CD4-positive, alpha-beta memory T cell (primary cell): ENCODE measurements around the gene PIK3C3. TPM values are rescaled to one million over a fixed set of nuclear protein-coding genes. Genes with fewer than 3 reads are reported as not detected.
A peak's percentile ranks its signal among the peaks of the same experiment; 100 is the strongest.

Experiments used
- CTCF ChIA-PET: fragments of 350-600 bp; sonication (Branson Sonifier 250); formaldehyde crosslinking; loops from one replicate; lab custom pipeline; 2021; ENCODE audit warnings: inconsistent platforms; ENCODE audit not compliant: partially characterized antibody; lab: Charles Lee
- POLR2A ChIA-PET: fragments of 350-600 bp; sonication (Branson Sonifier 250); formaldehyde crosslinking; loops from one replicate; lab custom pipeline; 2021; ENCODE audit not compliant: partially characterized antibody; lab: Charles Lee
- DNase-seq, 5 donors: peaks; one replicate each; pipeline versions ENCODE4 v3.0.0 to v3.0.0-alpha.2; 2020 to 2022; ENCODE audit warnings: mixed read lengths in 1 of 5
- H3K27ac ChIP-seq: one replicate; pipeline ENCODE4 v1.7.0; 2013; ENCODE audit warnings: low read depth, low read length
- H3K27me3 ChIP-seq: 2 replicates; pipeline ENCODE4 v1.7.0; 2013; ENCODE audit warnings: mild to moderate bottlenecking, low read length, moderate library complexity; ENCODE audit not compliant: insufficient read depth
- H3K36me3 ChIP-seq: 2 replicates; pipeline ENCODE4 v1.7.0; 2013; ENCODE audit warnings: mild to moderate bottlenecking, low read length, moderate library complexity; ENCODE audit not compliant: insufficient read depth
- H3K4me1 ChIP-seq: 2 replicates; pipeline ENCODE4 v1.7.0; 2013; ENCODE audit warnings: mild to moderate bottlenecking, low read length, moderate library complexity; ENCODE audit not compliant: insufficient read depth
- H3K4me3 ChIP-seq, 2 donors: one replicate each; pipeline ENCODE4 v1.7.0; 2013; ENCODE audit warnings: low read length in 2 of 2, mild to moderate bottlenecking in 1 of 2
- H3K9me3 ChIP-seq, 2 donors: one replicate each; pipeline ENCODE4 v1.7.0; 2013; ENCODE audit warnings: low read length in 2 of 2, control low read depth in 1 of 2; ENCODE audit not compliant: control insufficient read depth in 1 of 2
- H3K27ac Mint-ChIP-seq, 7 donors: one replicate each; pipeline ENCODE4 v1.8.0; 2020 to 2021; ENCODE audit warnings: mixed read lengths in 7 of 7, mild to moderate bottlenecking in 6 of 7, inconsistent platforms in 3 of 7, moderate library complexity in 3 of 7
- H3K27me3 Mint-ChIP-seq, 2 donors: one replicate each; pipeline ENCODE4 v1.8.0; 2020 to 2021; ENCODE audit warnings: mixed read lengths in 2 of 2
- H3K36me3 Mint-ChIP-seq, 2 donors: one replicate each; pipeline ENCODE4 v1.8.0; 2020 to 2021; ENCODE audit warnings: mixed read lengths in 2 of 2, inconsistent platforms in 1 of 2, mild to moderate bottlenecking in 1 of 2
- H3K4me1 Mint-ChIP-seq, 4 donors: one replicate each; pipeline ENCODE4 v1.8.0; 2020 to 2021; ENCODE audit warnings: mixed read lengths in 4 of 4, mild to moderate bottlenecking in 1 of 4
- H3K4me3 Mint-ChIP-seq, 8 donors: one replicate each; pipeline ENCODE4 v1.8.0; 2020 to 2021; ENCODE audit warnings: mixed read lengths in 8 of 8, mild to moderate bottlenecking in 7 of 8, moderate library complexity in 6 of 8, inconsistent platforms in 3 of 8
- H3K9me3 Mint-ChIP-seq, 8 donors: one replicate each; pipeline ENCODE4 v1.8.0; 2020 to 2021; ENCODE audit warnings: mixed read lengths in 8 of 8, mild to moderate bottlenecking in 5 of 8, inconsistent platforms in 3 of 8, moderate library complexity in 1 of 8
- intact Hi-C: fragments of 100-400 bp; cut with micrococcal nuclease; formaldehyde crosslinking; loops from one replicate; pipeline ENCODE4 v1.15.1; 2023
- polyA plus RNA-seq, 2 donors: library from polyadenylated mRNA; unstranded; fragments of 300-500 nt; fragmentation: Illumina TruSeq; gene quantifications; one replicate each; pipeline ENCODE4 v1.2.3, GENCODE V29; 2021
- total RNA-seq, 2 experiments: library from RNA; stranded (reverse); gene quantifications; one replicate each; pipeline ENCODE4 v1.2.3, GENCODE V29; 2021

Gene PIK3C3
- total and polyA plus RNA-seq, 4 experiments from 2014 or later: 31.0 to 78.0 (median 54.8) TPM

DNA sequence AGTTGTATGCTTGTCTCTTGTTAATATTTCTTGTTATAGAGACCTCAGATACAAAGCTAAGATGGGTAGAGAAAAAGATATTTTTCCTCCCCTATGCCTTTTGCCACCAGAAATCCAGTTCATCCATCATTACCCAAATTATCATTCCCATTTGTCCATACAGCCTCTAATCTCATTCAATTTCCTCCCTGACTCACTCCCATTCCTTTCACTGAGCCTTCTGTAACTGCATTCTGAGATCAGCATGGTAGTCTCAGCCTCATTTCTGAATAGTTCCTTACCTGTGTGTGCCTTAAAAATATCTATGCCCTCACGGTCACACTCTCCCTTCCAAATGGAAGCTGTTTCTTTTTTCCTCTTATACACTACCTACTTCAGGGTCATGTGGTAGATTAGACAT is 15.7 kb upstream of the PIK3C3 start:
- Histone ChIP-seq H3K4me1 (no peaks in the 10 kb centered on the region), H3K27me3 (no peaks in the 10 kb centered on the region), H3K4me3 (no peak overlapping the region), H3K27ac (no peak overlapping the region), H3K36me3 (no peaks in the 10 kb centered on the region), H3K9me3 (no peaks in the 10 kb centered on the region)
- no peak for DNase-seq
- H3K36me3 Mint-ChIP-seq: no peaks in the 10 kb centered on the region
- H3K9me3 Mint-ChIP-seq: no peaks in the 10 kb centered on the region
- H3K4me1 Mint-ChIP-seq: peaks cover 5 to 9% (median 8%) of the 10 kb centered on the region in 4 donors
- intact Hi-C loops: no loop called here
- H3K4me3 Mint-ChIP-seq: no peak overlapping the region
- CTCF ChIA-PET: no interaction called here
- POLR2A ChIA-PET: no interaction called here
- H3K27ac Mint-ChIP-seq: no peak overlapping the region
- peaks cover 16 to 19% of the 10 kb centered on the region in 2 donors for H3K27me3 Mint-ChIP-seq

DNA sequence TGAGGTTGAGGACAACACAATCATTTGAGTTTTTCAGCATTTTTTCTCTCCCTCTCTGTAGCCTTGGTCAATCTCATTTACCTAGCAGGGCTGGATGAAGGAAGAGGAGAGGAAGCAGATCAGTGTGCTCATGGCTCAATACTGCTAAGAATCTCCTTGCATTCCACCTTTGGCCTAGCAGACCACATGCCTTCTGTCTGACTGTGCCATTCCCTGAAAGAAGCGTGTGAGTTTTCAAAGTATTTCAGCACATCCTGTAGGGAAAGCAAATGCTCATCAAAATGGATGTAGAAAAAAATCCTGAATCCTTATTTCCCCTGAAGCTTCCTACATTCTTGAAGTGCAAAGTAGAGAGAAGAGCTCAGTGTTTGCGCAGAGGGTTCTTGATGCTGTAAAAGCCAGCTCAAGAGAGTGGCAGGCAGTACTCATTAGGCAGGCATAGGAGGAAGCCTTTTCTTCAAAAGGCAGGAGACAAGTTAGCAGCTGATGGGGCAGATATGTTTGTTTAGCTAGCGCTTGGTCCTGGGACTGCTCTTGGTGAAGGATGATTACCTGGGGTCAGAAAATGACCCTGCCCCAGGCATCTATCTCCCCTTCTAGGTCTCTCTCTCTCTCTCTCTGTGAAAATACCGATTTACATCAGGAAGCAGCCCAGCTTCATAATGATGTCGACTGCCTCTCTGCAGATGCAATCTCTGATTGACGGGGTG is 14.4 kb upstream of the PIK3C3 start:
- peaks cover 4% of the 10 kb centered on the region for H3K27me3 ChIP-seq
- Mint-ChIP-seq H3K9me3 (no peaks in the 10 kb centered on the region), H3K4me1 (peaks cover 5 to 9% (median 8%) of the 10 kb centered on the region in 4 donors), H3K36me3 (no peaks in the 10 kb centered on the region), H3K27me3 (peaks cover 26% of the 10 kb centered on the region in 2 donors), H3K27ac (no peak overlapping the region), H3K4me3 (no peak overlapping the region)
- ChIA-PET CTCF (no interaction called here), POLR2A (no interaction called here)
- H3K36me3 ChIP-seq: no peaks in the 10 kb centered on the region
- intact Hi-C loops: no loop called here
- H3K4me3 ChIP-seq: no peak overlapping the region
- no peaks in the 10 kb centered on the region for H3K4me1 ChIP-seq
- no peak for DNase-seq
- H3K9me3 ChIP-seq: no peaks in the 10 kb centered on the region
- no peak overlapping the region for H3K27ac ChIP-seq

DNA sequence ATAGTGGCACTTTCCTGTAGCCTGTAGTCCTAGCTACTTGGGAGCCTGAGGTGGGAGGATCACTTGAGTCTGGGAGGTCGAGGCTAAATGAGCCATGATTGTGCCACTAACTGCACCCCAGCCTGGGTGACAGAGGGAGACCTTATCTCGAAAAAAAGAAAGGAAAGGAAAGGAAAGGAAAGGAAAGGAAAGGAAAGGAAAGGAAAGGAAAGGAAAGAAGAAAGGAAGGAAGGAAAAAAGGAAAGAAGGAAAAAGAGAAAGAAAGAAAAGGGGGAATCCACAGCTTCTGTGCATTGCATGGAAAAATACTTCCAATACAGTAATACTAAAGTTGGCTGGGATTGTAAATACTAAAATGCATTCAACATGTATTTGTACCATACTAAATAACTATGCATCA is 12.8 kb upstream of the PIK3C3 start:
- H3K27ac Mint-ChIP-seq: peak overlapping the region in 1 of 7 donors; percentile 19
- ChIA-PET POLR2A (no interaction called here), CTCF (no interaction called here)
- no peaks in the 10 kb centered on the region for H3K36me3 ChIP-seq
- intact Hi-C loops: no loop called here
- H3K4me3 ChIP-seq: no peak overlapping the region
- no peaks in the 10 kb centered on the region for H3K9me3 Mint-ChIP-seq
- peaks cover 0 to 4% (median 0%) of the 10 kb centered on the region in 4 donors for H3K4me1 Mint-ChIP-seq
- H3K36me3 Mint-ChIP-seq: no peaks in the 10 kb centered on the region
- no peak overlapping the region for H3K27ac ChIP-seq
- H3K4me1 ChIP-seq: no peaks in the 10 kb centered on the region
- DNase-seq: no peak
- H3K27me3 ChIP-seq: peaks cover 4% of the 10 kb centered on the region
- H3K9me3 ChIP-seq: no peaks in the 10 kb centered on the region
- no peak overlapping the region for H3K4me3 Mint-ChIP-seq
- H3K27me3 Mint-ChIP-seq: peaks cover 36 to 39% of the 10 kb centered on the region in 2 donors

DNA sequence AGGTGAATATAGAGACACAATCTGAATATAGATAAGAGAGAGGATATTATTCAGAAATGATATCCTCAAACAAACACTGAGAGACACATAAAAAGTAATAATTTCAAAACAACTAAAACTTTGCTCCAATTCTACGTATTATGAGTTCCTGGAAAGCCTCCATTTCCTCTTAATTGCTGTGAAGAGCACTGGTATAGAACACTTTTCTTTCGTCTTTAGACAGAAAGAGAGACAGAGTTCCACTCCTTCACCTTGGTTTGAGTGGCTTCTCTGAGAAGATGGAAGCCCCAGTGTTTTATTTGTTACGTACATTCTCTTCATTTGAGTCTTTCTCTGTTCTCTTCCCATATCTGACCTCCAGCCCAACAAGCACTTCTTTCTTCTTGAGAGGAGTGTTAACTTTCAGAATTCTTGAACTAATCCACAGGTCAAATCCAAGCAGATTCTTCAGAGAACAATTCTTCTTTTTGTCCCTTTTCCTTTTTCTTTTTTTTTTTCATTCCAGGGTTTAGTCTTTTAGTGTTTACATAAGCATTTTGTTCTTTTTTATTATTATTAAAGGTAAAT is 6.4 kb upstream of the PIK3C3 start:
- intact Hi-C loops: no loop called here
- no peaks in the 10 kb centered on the region for H3K36me3 Mint-ChIP-seq
- CTCF ChIA-PET: no interaction called here
- peak overlapping the region in 4 of 7 donors; percentile 32 to 84 (median 61) for H3K27ac Mint-ChIP-seq
- no peak for DNase-seq
- H3K27me3 Mint-ChIP-seq: peaks cover 29 to 36% of the 10 kb centered on the region in 2 donors
- H3K4me1 Mint-ChIP-seq: peaks cover 0 to 11% (median 8%) of the 10 kb centered on the region in 4 donors
- H3K4me1 ChIP-seq: no peaks in the 10 kb centered on the region
- no peaks in the 10 kb centered on the region for H3K9me3 ChIP-seq
- no peaks in the 10 kb centered on the region for H3K9me3 Mint-ChIP-seq
- H3K4me3 ChIP-seq: no peak overlapping the region
- H3K27ac ChIP-seq: no peak overlapping the region
- peaks cover 4% of the 10 kb centered on the region for H3K27me3 ChIP-seq
- peak overlapping the region in 5 of 8 donors; percentile 14 to 52 (median 32) for H3K4me3 Mint-ChIP-seq
- POLR2A ChIA-PET: no interaction called here
- H3K36me3 ChIP-seq: no peaks in the 10 kb centered on the region

DNA sequence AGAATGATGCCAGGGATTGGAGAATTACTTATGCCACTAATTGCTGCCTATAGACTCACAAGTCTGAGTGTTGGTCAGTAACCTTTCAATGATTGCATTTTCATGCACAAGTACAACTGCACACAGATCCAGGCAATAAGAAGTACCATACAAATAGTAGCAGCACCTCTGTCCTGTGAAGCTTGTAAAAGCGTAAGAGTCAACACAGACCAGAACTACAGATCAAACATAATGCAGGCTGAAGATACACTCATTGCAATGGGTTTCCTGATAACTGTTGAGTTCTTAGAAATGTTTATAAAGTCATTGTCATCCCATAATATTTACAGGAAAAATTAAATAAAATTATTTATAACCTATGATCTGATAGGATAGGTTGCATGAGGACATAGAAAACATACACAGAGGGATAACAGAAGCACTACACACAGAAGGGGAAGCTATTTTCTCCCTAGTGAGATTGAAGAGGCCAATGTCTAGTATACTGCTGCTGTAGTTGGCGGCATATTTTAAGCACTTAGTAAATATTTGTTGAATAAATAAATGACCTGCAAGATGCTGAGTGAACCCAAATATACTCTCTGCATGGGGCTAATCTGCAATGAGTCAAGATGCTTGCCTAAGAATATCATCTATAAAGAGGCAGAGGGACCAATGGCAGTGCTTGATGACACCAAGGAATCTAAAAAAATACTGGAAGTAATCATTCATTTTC is 5.7 kb upstream of the PIK3C3 start:
- Mint-ChIP-seq H3K9me3 (no peaks in the 10 kb centered on the region), H3K36me3 (no peaks in the 10 kb centered on the region), H3K4me1 (peaks cover 0 to 11% (median 8%) of the 10 kb centered on the region in 4 donors), H3K27ac (peak overlapping the region in 1 of 7 donors; percentile 12), H3K27me3 (peaks cover 25 to 31% of the 10 kb centered on the region in 2 donors), H3K4me3 (peak overlapping the region in 1 of 8 donors; percentile 52)
- Histone ChIP-seq H3K4me1 (peaks cover 2% of the 10 kb centered on the region), H3K9me3 (no peaks in the 10 kb centered on the region), H3K27me3 (peaks cover 4% of the 10 kb centered on the region), H3K27ac (no peak overlapping the region), H3K36me3 (no peaks in the 10 kb centered on the region), H3K4me3 (no peak overlapping the region)
- CTCF ChIA-PET: no interaction called here
- POLR2A ChIA-PET: no interaction called here
- no peak for DNase-seq
- intact Hi-C loops: no loop called here

DNA sequence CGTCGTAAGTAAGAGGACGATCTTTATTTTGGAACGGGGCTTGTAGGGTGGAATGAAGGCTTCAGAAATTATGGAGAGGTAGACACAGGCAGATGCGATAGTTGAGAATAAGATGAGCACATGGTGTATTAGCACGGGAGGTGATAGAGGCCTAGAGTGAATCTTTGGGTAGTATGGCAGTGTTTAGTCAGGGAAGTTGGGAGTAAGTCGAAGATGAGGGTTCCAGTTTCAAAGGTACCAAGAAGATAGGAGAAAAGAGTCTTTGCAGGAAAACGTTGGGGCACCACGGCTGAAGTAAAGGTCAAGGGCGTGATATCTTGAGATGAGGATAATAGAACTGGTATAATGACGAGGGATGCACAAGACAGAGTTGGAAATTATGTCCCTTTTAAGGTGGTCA is 654 bp downstream of the PIK3C3 start:
- peaks cover 26 to 47% (median 38%) of the 10 kb centered on the region in 4 donors for H3K4me1 Mint-ChIP-seq
- H3K9me3 ChIP-seq: no peaks in the 10 kb centered on the region
- peak overlapping the region; percentile 99 to 100 (median 100) for H3K4me3 Mint-ChIP-seq
- peak overlapping the region; percentile 86 for H3K27ac ChIP-seq
- no peaks in the 10 kb centered on the region for H3K27me3 ChIP-seq
- CTCF ChIA-PET: no interaction called here
- no peak for DNase-seq
- no peaks in the 10 kb centered on the region for H3K9me3 Mint-ChIP-seq
- POLR2A ChIA-PET: no interaction called here
- intact Hi-C loops: no loop called here
- H3K4me1 ChIP-seq: peaks cover 37% of the 10 kb centered on the region
- H3K27ac Mint-ChIP-seq: peak overlapping the region; percentile 93 to 100 (median 99)
- H3K36me3 ChIP-seq: peaks cover 8% of the 10 kb centered on the region
- H3K36me3 Mint-ChIP-seq: peaks cover 27 to 34% of the 10 kb centered on the region in 2 donors
- H3K4me3 ChIP-seq: peak overlapping the region; percentile 66 to 89
- peaks cover 0 to 3% of the 10 kb centered on the region in 2 donors for H3K27me3 Mint-ChIP-seq

DNA sequence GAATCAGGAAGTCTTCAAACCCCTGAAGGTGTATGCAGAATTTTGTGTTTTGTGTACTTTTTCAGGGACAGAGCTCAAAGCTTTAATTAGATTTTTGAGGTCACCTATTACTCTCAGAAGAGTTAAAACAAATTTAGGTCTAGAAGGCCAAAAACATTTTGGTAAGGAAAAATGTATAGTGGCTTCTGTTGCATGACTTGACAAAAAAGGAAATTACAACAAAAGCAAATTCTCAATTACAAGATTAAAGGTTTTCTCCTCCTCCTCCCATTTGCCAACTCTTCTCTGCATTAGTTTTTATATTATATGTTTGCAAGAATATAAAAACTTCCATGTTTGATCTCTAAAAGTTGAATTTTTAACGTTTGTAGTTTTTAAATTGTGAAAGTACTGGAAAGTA is 4.0 kb downstream of the PIK3C3 start:
- H3K36me3 Mint-ChIP-seq: peaks cover 44 to 57% of the 10 kb centered on the region in 2 donors
- Histone ChIP-seq H3K27me3 (no peaks in the 10 kb centered on the region), H3K4me1 (peaks cover 56% of the 10 kb centered on the region), H3K36me3 (peaks cover 23% of the 10 kb centered on the region), H3K4me3 (no peak overlapping the region), H3K27ac (no peak overlapping the region), H3K9me3 (no peaks in the 10 kb centered on the region)
- ChIA-PET POLR2A (no interaction called here), CTCF (no interaction called here)
- no peak overlapping the region for H3K27ac Mint-ChIP-seq
- no peaks in the 10 kb centered on the region for H3K9me3 Mint-ChIP-seq
- DNase-seq: no peak
- no peaks in the 10 kb centered on the region for H3K27me3 Mint-ChIP-seq
- H3K4me3 Mint-ChIP-seq: no peak overlapping the region
- intact Hi-C loops: no loop called here
- peaks cover 34 to 66% (median 50%) of the 10 kb centered on the region in 4 donors for H3K4me1 Mint-ChIP-seq
